Brain microvascular endothelial cell (primary cell): Measurements from ENCODE around the gene TAF12.
"Not testable (repeated sequence)": the region's sequence is repeated elsewhere in the genome, so short reads cannot be mapped to it uniquely, and the experiment has no call there.

Source experiments
- DNase-seq: peaks from one replicate; pipeline ENCODE4 v3.0.0-alpha.2; 2020
- H3K27ac ChIP-seq: fragments of 250-450 bp; sonication (Bioruptor Pico); 2 replicates; pipeline ENCODE4 v1.5.1; 2020; ENCODE audit warnings: mild to moderate bottlenecking, moderate library complexity
- H3K27me3 ChIP-seq: fragments of 250-450 bp; sonication (Bioruptor Pico); replicated peaks from 2 replicates; pipeline ENCODE4 v1.5.1; 2020; ENCODE audit warnings: mild to moderate bottlenecking
- H3K36me3 ChIP-seq: fragments of 250-450 bp; sonication (Bioruptor Pico); replicated peaks from 2 replicates; pipeline ENCODE4 v1.5.1; 2020; ENCODE audit warnings: mild to moderate bottlenecking
- H3K4me3 ChIP-seq: 2 replicates; pipeline ENCODE4 v1.5.1; 2011; ENCODE audit warnings: low read depth, mild to moderate bottlenecking, control low read depth, low read length, moderate library complexity
- in situ Hi-C: cut with HindIII; loops from 2 replicates; pipeline ENCODE4 v1.10.0; 2017; ENCODE audit warnings: low sequenced_read_pairs, low pct_ligation_motif_present
- TF ChIP-seq, protein P1 (sequence below): IDR thresholded peaks from 2 replicates; pipeline ENCODE4 v1.5.1; 2011; ENCODE audit warnings: low read depth, mild to moderate bottlenecking, moderate library complexity, low read length, control low read depth, inconsistent platforms; ENCODE audit errors: missing control alignments

TAF12 gene

DNA sequence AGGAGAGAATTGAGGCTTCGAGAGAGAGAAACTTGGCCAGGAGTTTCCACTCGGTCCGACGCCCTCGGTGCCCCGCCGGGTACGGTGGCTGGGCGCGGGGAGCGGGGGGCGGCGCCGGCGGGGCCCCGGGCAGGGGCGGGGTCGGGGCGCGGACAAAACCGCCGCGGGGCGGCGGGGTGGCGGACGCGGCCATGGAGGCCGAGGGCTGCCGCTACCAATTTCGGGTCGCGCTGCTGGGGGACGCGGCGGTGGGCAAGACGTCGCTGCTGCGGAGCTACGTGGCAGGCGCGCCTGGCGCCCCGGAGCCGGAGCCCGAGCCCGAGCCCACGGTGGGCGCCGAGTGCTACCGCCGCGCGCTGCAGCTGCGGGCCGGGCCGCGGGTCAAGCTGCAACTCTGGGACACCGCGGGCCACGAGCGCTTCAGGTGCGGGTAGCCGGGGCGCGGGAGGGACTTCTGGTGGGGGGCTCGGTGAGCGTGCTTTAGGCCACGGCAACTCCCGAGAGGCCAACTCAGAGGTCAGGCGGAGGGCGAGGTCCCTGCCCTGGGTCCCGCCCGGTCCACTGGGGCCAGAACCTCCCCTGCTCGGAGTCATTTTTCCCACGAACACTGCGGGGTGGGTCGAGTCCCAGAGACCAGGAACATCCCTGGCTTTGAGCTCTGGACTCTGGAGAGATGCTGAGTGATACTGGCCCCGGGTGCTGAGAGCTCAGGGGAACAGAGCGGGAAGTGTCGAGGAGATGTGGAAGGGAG is 50.4 kb downstream of the TAF12 start:
- Histone ChIP-seq H3K27ac (no peak overlapping the region), H3K36me3 (no peaks in the 10 kb centered on the region), H3K4me3 (peak overlapping the region; percentile 56), H3K27me3 (no peaks in the 10 kb centered on the region)
- in situ Hi-C loops: no loop called here
- no peak for DNase-seq
- TF ChIP-seq, protein P1, sequence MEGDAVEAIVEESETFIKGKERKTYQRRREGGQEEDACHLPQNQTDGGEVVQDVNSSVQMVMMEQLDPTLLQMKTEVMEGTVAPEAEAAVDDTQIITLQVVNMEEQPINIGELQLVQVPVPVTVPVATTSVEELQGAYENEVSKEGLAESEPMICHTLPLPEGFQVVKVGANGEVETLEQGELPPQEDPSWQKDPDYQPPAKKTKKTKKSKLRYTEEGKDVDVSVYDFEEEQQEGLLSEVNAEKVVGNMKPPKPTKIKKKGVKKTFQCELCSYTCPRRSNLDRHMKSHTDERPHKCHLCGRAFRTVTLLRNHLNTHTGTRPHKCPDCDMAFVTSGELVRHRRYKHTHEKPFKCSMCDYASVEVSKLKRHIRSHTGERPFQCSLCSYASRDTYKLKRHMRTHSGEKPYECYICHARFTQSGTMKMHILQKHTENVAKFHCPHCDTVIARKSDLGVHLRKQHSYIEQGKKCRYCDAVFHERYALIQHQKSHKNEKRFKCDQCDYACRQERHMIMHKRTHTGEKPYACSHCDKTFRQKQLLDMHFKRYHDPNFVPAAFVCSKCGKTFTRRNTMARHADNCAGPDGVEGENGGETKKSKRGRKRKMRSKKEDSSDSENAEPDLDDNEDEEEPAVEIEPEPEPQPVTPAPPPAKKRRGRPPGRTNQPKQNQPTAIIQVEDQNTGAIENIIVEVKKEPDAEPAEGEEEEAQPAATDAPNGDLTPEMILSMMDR: no peak

DNA sequence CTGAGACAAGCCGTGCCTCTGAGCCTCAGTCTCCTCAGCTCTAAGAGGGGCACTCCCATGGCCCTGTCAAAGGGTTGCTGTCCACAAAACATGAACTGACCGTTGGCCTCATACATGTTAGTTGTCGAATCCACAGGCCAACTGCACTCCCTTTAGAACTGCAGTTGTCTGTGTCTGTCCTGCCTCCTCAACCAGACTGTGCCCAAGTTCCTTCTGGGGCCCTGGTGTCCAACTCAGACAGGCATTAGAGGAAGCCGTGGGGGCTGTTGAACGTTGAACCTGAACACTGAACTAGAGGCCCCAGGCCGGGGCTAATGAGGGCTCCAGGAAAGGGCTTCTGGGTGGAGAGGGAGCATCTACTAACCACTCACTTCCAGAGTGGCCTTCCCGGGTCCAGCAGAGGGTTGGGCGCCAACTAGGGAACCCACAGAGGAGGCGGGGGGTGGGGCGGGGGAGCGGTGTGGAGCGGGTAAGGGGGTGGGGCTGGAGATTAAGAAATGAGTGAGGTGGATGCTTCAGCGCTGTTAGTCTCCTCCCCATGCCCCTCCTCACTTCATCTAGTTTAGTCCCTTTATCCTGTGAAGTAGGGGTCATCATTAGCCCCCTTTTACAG is 51.1 kb downstream of the TAF12 start, which contains the start of gene RAB42:
Gene RAB42 (plus strand): TSS at position 558 of the 613 bp plus-strand sequence. CDS start 247 bp downstream, outside the sequence.
- in situ Hi-C loops: no loop called here
- Histone ChIP-seq H3K36me3 (no peaks in the 10 kb centered on the region), H3K27ac (no peak within 1 kb of the TSS), H3K27me3 (no peaks in the 10 kb centered on the region), H3K4me3 (peak within 1 kb of the TSS; percentile 56)
- TF ChIP-seq, protein P1: no peak
- no peak for DNase-seq

DNA sequence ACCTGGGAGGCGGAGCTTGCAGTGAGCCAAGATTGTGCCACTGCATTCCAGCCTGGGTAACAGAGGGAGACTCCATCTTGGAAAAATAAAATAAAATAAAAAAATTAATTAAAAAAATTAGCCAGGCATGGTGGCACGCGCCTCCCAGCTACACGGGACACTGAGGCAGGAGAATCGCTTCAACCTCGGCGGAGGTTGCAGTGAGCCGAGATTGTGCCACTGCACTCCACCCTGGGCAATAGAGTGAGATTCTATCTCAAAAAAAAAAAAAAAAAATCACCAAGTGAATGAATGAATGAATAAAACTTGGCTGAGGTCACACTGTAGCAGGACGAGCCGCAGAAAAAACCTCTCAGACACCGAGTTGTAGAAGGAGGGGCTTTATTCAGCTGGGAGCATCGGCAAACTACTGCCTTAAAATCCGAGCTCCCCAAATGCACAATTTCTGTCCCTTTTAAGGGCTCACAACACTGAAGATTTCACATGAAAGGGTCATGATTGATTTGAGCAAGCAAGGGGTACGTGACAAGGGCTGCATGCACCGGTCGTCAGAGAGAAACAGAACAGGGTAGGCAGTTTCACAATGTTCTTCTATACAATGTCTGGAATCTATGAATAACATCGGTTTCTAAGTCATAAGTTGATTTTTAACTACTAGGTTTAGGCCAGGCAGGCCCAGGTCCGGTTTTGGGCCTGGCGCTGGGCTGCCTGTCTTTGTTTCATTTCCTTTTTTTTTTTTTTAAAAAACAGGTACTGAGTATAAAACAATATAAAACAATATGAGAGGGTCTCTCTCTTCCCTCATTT is 56.1 kb downstream of the TAF12 start:
- H3K27ac ChIP-seq, in situ Hi-C loops, H3K27me3 ChIP-seq: not testable (repeated sequence)

DNA sequence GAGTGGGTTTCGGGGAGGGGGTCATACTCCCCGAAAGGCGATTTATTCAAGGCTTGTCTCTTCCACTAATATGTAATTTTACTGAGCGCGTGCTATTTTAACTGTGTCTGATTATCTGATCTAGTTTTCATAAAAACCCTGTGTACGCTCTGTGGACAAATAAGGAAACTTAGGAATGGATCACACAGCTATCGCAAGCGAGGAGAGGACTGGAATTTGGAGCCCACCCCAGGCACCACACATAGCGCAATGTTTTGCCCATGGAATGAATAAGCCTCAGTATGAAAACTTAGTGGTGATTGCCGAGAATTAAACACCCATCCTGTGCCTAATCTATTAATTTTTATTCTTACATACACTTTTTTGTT is 60.6 kb downstream of the TAF12 start:
- peak; percentile 18 for DNase-seq
- H3K27ac ChIP-seq: peak overlapping the region; percentile 68
- H3K27me3 ChIP-seq: no peaks in the 10 kb centered on the region
- in situ Hi-C loops: no loop called here
- peaks cover 38% of the 10 kb centered on the region for H3K36me3 ChIP-seq
- peak overlapping the region; percentile 96 for H3K4me3 ChIP-seq
- TF ChIP-seq, protein P1: no peak

More for the DNA sequence above, 56.1 kb downstream of the TAF12 start:
- H3K4me3 ChIP-seq, H3K36me3 ChIP-seq, DNase-seq: not testable (repeated sequence)

DNA sequence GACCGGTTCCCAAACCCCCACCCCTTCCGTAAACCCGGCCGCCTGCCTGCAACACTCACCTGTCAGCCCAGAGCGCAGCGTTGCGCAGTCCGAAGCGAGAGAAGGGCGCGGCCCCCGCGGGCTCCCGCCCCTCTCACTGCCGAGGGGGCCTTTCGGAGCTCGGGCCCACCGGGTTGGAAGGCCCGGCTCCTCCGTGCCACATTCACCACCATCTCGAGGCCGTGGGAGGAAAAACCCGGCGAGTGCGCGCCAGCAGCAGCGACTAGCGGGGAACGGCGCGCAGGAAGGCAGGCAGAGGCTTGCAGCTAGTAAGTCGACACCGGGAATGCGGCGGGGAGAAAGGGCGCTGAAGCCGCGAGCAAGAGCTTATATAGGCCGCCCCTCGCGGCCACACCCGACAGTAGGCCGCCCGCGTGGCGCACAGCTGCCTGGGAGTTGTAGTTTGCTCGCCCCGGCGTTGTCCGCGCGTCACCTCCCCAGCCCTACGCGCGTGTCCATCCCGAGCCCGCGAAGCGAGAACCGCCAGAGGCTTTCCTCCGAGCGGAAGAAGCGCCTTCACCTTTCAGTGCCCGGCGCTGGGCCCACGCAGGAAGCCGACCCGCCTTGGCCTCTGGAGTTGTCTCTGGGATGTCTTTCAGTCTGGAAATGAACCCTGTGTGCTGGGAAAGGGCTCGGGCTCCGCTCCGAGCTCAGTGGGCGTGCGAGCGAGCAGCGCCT is 61.2 kb downstream of the TAF12 start:
- Histone ChIP-seq H3K36me3 (peaks cover 43% of the 10 kb centered on the region), H3K4me3 (peak overlapping the region; percentile 96), H3K27ac (peak overlapping the region; percentile 68), H3K27me3 (no peaks in the 10 kb centered on the region)
- TF ChIP-seq, protein P1: no peak
- in situ Hi-C loops: no loop called here
- DNase-seq: peak; percentile 96
